Measurements from ENCODE around the gene PDGFA.

Gene PDGFA

DNA sequence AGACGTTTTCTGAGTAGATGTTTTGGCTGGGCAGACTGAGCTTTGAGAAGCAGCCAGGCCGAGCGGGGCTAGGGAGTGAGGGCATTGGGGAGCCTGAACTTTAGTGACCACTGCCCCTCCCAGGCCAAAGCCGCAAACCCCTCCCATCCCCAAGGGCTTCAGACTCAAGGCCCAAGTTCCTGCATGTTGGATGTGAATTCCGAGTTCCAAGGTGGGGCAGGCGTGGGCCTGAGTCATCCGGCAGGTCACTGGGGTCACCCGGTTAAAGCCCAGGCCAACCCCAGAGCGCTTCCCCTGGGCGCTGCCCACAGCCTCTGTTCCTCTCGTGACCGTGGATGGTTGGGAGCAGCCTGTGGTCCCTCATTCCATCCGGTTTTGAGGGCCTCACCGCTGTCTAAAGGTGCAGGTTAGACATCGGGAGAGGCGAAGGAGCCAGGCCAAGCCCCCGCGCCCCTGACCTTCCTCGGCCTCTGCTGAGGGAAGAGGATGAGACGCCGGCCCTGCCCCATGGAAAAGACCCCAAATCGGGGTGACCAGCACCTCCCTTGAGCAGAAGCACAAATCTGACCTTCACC is 6.9 kb upstream of the PDGFA start:
- no peak for DNase-seq (ENCODE audit: low read depth)
- no peak overlapping the region for H3K4me3 ChIP-seq (ENCODE audit: low read depth, low read length)
- TF ChIP-seq, protein P1, sequence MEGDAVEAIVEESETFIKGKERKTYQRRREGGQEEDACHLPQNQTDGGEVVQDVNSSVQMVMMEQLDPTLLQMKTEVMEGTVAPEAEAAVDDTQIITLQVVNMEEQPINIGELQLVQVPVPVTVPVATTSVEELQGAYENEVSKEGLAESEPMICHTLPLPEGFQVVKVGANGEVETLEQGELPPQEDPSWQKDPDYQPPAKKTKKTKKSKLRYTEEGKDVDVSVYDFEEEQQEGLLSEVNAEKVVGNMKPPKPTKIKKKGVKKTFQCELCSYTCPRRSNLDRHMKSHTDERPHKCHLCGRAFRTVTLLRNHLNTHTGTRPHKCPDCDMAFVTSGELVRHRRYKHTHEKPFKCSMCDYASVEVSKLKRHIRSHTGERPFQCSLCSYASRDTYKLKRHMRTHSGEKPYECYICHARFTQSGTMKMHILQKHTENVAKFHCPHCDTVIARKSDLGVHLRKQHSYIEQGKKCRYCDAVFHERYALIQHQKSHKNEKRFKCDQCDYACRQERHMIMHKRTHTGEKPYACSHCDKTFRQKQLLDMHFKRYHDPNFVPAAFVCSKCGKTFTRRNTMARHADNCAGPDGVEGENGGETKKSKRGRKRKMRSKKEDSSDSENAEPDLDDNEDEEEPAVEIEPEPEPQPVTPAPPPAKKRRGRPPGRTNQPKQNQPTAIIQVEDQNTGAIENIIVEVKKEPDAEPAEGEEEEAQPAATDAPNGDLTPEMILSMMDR (IDR thresholded peaks at IDR 0.05; ENCODE audit: low read depth, low read length, missing control alignments) = no peak
- in situ Hi-C loops (cut with HindIII; ENCODE audit: low sequenced_read_pairs) = no loop called here

DNA sequence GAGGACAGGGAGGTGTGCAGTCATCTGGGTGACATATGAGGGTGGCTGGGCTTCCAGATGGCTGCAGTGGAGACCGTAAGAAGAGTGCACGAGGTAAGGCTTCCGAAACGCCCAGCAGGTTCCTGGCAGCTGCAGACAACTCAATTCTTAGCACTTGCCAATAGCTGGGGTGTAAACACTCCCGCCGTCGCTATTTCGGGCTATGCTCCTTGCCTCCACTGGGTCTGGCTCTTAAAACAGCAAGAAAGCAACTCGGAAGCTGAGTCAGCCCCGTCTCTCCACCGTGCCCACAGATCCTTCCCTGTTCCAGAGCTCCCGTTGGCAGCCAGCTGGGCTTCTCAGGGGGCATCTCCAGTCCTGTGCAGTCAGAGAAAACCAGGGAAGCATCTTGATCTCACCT is 6.1 kb upstream of the PDGFA start:
- in situ Hi-C loops (cut with HindIII; ENCODE audit: low sequenced_read_pairs) = no loop called here
- TF ChIP-seq, protein P1 (IDR thresholded peaks at IDR 0.05; ENCODE audit: low read depth, low read length, missing control alignments) = no peak
- DNase-seq (ENCODE audit: low read depth) = no peak
- no peak overlapping the region for H3K4me3 ChIP-seq (ENCODE audit: low read depth, low read length)

DNA sequence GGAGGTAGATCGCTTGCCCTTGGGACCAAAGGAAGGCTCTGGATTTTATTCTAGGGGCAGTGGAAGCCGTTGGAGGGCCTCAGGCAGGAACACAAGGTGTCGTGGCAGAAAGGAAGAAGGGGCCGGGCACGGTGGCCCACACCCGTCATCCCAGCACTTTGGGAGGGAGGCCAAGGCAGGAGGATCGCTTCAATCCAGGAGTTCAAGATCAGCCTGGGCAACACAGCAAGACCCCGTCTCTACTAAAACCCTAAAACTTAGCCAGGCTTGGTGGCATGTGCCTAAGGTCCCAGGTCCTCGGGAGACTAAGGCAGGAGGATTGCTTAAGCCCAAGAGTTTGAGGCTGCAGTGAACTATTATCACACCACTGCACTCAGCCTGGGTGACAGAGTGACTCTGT is 5.2 kb upstream of the PDGFA start:
- TF ChIP-seq, protein P1 (IDR thresholded peaks at IDR 0.05; ENCODE audit: low read depth, low read length, missing control alignments) = no peak
- DNase-seq (ENCODE audit: low read depth) = no peak
- in situ Hi-C loops (cut with HindIII; ENCODE audit: low sequenced_read_pairs) = no loop called here
- H3K4me3 ChIP-seq (ENCODE audit: low read depth, low read length) = no peak overlapping the region

DNA sequence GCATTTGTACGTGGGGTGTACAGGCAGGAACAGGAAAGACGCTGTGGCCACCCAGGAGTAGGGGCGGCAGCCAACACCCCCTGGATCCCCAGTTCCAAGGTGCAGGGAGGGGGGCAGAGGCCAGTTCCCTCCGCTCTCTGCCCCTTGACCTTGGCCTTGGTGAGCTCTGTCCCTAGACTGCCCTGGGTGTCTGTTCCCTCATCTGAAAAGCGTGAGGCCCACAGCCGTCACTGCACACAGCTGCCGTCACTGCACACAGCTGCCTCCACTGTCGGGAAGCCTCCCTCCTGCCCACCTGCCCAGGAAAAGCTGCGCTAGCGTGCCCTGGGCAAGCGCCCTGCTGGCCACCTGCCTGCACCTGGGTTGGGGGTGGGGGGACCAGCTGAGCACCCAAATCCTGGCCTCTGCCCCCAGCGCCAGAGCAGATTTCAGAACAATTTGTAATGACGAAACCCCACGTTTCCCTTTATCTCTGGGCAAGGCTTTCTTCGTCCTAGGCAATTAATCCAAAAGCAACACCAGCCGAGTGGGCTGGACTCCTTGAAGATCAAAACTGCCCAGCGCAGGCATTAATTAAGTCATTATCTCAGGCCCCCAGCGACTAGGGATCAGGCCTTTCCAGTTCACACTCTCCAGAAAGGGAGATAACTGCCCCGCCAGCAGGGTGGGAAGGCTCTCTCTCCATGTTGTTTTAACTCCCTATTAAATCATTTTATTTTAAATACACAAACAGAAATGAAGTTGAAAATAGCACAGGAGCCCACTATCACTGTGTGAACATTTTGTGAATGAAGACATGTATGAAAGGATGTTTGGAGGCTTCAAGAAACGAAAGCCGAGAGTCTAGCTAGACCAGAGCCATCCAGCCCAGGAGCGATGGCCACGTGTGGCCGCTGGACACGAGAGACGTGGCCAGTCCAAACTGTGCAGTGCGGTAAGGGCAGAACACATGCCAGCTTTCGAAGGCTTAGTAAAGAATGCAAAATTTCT is 4.0 kb upstream of the PDGFA start:
- DNase-seq (ENCODE audit: low read depth) = no peak
- in situ Hi-C loops (cut with HindIII; ENCODE audit: low sequenced_read_pairs) = no loop called here
- no peak overlapping the region for H3K4me3 ChIP-seq (ENCODE audit: low read depth, low read length)
- TF ChIP-seq, protein P1 (IDR thresholded peaks at IDR 0.05; ENCODE audit: low read depth, low read length, missing control alignments) = no peak

DNA sequence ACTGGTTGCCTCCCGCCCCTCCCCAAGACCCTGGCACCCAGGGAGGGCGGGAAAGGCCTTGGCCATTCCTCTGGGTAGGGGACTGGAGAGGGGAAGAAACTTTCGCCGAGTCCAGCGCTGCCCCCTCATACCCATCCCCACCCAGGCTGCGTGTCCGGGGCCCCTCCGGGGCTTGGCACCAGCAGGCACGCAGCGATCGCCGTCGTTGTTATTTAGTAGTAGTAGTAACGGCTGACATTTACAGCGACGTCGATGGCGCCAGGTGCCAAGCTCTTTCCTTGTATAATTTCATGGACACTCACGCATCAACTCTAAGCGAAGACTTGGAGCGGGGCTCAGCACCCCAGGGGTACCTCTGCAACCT is 3.3 kb upstream of the PDGFA start:
- DNase-seq (ENCODE audit: low read depth) = no peak
- TF ChIP-seq, protein P1 (IDR thresholded peaks at IDR 0.05; ENCODE audit: low read depth, low read length, missing control alignments) = no peak
- in situ Hi-C loops (cut with HindIII; ENCODE audit: low sequenced_read_pairs) = no loop called here
- no peak overlapping the region for H3K4me3 ChIP-seq (ENCODE audit: low read depth, low read length)

DNA sequence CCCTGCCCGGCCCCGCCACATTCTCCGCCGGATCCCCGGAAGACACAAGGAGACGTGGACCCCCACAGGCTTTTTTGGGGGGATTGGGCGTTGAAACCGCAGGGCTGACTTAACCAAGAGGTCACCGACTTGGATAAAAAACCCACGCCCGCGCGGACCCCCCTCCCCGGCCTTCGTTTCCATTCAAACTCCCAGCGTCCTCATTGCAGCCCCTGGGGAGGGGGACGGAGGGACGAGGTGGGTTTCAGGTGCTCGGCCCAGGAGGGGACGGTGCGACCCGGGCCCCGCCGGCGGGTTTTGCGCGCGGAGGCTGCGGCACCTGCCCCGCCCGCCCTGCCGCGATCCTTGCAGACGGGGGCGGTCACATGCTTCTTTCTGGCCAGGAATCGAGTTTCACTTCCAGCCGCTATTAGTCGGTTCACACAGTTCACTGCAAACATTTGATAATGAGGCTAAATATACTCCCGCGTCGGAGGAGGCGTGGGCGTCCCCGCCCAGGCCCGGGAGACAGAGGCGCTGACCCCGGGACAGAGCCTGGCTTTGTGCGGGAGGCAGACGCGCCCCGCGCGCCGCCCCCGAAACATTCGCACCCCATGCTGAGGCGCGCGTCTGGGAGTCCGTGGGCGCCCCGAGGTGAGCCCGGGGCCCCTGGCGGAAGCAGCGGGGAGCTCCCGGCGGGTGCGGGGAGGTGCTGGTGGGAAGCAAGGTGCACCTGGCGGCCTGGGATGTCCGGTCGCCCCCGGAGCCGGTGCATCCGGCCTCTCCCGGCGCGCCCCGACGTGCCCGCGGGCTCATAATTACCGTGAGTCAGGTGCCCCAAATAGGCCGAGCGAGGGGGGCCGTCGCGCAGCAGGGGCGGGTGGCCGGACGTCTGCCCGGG is 2.7 kb upstream of the PDGFA start:
- TF ChIP-seq, protein P1 (IDR thresholded peaks at IDR 0.05; ENCODE audit: low read depth, low read length, missing control alignments) = no peak
- H3K4me3 ChIP-seq (ENCODE audit: low read depth, low read length) = peak overlapping the region; percentile 29
- in situ Hi-C loops (cut with HindIII; ENCODE audit: low sequenced_read_pairs) = no loop called here
- DNase-seq (ENCODE audit: low read depth) = no peak
